ENCODE results near the gene PRKCH. TPM values are rescaled to one million over a fixed set of nuclear protein-coding genes. Genes with fewer than 3 reads are reported as not detected.

PRKCH gene
- total and polyA plus RNA-seq, 2 donors (not counting 3 experiments of a cell fraction or from before 2014, with no cell fraction given), result 97.7 to 103 TPM

DNA sequence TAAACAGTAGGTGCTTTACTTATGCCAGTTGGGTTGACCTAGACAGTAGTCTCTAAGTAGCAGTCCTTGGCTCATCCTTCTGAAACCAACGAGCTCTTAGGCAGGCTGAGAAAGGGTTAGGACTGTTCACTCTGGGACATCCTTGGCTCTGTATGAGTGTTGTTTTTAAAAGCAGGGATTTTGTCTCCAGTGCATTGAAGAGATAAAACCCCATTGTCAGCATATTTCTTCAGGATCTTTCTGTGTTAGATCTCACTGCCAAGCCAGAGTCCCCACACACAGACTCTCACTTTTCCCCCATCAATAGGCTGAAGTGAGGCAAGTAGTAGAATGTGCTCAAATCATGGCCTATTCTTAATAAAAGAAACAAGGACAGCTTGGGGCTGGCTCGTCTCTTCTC lies 250.5 kb downstream of the PRKCH start:
- H3K27ac ChIP-seq (ENCODE audit: insufficient read depth, low read depth, low read length), result no peak overlapping the region
- dilution Hi-C loops (cut with MboI; ENCODE audit: extremely low pct_ligation_motif_present, low sequenced_read_pairs), result no loop called here
- H3K4me1 ChIP-seq (ENCODE audit: control insufficient read depth, extremely low read depth, insufficient read depth, low read length), result peaks cover 21% of the 10 kb centered on the region
- no peaks in the 10 kb centered on the region for H4K20me1 ChIP-seq (replicated peaks; ENCODE audit: control insufficient read depth, extremely low read depth, insufficient read depth, low read length)
- no peaks in the 10 kb centered on the region for H3K9me3 ChIP-seq (replicated peaks; ENCODE audit: control insufficient read depth, insufficient read depth, low read length)
- CTCF ChIA-PET, result no interaction called here
- intact Hi-C loops (cut with micrococcal nuclease), result no loop called here
- no TSS peak for BruUV-seq (replicated peaks)
- no peak overlapping the region for H3K4me2 ChIP-seq (ENCODE audit: insufficient read depth, low read length)
- H3K79me2 ChIP-seq (ENCODE audit: control insufficient read depth, insufficient read depth, low read length), result no peaks in the 10 kb centered on the region
- no peak overlapping the region for H3K4me3 ChIP-seq (replicated peaks in 1 of 3; ENCODE audit: insufficient read depth in 1 of 3, low read depth in 1 of 3, low read length in 3 of 3)
- FAIRE-seq (no peak), DNase-seq (ENCODE audit: low read depth, low spot score) (no peak)
- TF ChIP-seq JUN (IDR thresholded peaks at IDR 0.05; ENCODE audit: borderline replicate concordance, insufficient read depth, insufficient read length, low read depth), result no peak
- no peak for TF ChIP-seq POLR2A (IDR thresholded peaks at IDR 0.05; ENCODE audit: low read depth, low read length)
- TF ChIP-seq POLR2AphosphoS5 (IDR thresholded peaks at IDR 0.05; ENCODE audit: insufficient read depth, low read depth, low read length), result no peak
- no peak for TF ChIP-seq MYC (IDR thresholded peaks at IDR 0.05; ENCODE audit: low read depth, low read length)
- TF ChIP-seq, protein P1, sequence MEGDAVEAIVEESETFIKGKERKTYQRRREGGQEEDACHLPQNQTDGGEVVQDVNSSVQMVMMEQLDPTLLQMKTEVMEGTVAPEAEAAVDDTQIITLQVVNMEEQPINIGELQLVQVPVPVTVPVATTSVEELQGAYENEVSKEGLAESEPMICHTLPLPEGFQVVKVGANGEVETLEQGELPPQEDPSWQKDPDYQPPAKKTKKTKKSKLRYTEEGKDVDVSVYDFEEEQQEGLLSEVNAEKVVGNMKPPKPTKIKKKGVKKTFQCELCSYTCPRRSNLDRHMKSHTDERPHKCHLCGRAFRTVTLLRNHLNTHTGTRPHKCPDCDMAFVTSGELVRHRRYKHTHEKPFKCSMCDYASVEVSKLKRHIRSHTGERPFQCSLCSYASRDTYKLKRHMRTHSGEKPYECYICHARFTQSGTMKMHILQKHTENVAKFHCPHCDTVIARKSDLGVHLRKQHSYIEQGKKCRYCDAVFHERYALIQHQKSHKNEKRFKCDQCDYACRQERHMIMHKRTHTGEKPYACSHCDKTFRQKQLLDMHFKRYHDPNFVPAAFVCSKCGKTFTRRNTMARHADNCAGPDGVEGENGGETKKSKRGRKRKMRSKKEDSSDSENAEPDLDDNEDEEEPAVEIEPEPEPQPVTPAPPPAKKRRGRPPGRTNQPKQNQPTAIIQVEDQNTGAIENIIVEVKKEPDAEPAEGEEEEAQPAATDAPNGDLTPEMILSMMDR (IDR thresholded peaks at IDR 0.05; ENCODE audit: extremely low read depth in 1 of 2, insufficient read depth in 1 of 2, low read depth in 1 of 2, low read length in 2 of 2), result no peak
- TF ChIP-seq, protein P2, sequence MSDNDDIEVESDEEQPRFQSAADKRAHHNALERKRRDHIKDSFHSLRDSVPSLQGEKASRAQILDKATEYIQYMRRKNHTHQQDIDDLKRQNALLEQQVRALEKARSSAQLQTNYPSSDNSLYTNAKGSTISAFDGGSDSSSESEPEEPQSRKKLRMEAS (IDR thresholded peaks at IDR 0.05; ENCODE audit: insufficient read depth, insufficient read length), result no peak
- TF ChIP-seq FOS (IDR thresholded peaks at IDR 0.05; ENCODE audit: borderline replicate concordance, insufficient read depth, low read length), result no peak
- TF ChIP-seq EZH2 (IDR thresholded peaks at IDR 0.05; ENCODE audit: borderline replicate concordance, low read depth, low read length, severe bottlenecking), result no peak
- TF ChIP-seq GATA2 (IDR thresholded peaks at IDR 0.05; ENCODE audit: insufficient read depth, insufficient read length, low read depth, low read length), result no peak
- H2AFZ ChIP-seq (ENCODE audit: low read depth, low read length), result no peak overlapping the region
- no peaks in the 10 kb centered on the region for H3K9me1 ChIP-seq (replicated peaks; ENCODE audit: control insufficient read depth, extremely low read depth, insufficient read depth, low read length)
- H3K9ac ChIP-seq (replicated peaks; ENCODE audit: extremely low read depth, insufficient read depth, low read length), result no peak overlapping the region
- H3K36me3 ChIP-seq (ENCODE audit: control insufficient read depth in 2 of 2, extremely low read depth in 1 of 2, insufficient read depth in 2 of 2, low read length in 2 of 2), result no peaks in the 10 kb centered on the region
- H3K27me3 ChIP-seq (ENCODE audit: control insufficient read depth in 2 of 2, insufficient read depth in 2 of 2, low read length in 2 of 2), result no peaks in the 10 kb centered on the region
- POLR2A ChIA-PET, result no interaction called here
